ENCODE data around the gene ARRDC2. TPM values are rescaled to one million over a fixed set of nuclear protein-coding genes. Genes with fewer than 3 reads are reported as not detected.

Gene ARRDC2
- total and polyA plus RNA-seq, 9 of the 15 experiments (the other 6 are each of a cell fraction or from before 2014, with no cell fraction given): 1.9 to 27.4 (median 15.2) TPM

DNA sequence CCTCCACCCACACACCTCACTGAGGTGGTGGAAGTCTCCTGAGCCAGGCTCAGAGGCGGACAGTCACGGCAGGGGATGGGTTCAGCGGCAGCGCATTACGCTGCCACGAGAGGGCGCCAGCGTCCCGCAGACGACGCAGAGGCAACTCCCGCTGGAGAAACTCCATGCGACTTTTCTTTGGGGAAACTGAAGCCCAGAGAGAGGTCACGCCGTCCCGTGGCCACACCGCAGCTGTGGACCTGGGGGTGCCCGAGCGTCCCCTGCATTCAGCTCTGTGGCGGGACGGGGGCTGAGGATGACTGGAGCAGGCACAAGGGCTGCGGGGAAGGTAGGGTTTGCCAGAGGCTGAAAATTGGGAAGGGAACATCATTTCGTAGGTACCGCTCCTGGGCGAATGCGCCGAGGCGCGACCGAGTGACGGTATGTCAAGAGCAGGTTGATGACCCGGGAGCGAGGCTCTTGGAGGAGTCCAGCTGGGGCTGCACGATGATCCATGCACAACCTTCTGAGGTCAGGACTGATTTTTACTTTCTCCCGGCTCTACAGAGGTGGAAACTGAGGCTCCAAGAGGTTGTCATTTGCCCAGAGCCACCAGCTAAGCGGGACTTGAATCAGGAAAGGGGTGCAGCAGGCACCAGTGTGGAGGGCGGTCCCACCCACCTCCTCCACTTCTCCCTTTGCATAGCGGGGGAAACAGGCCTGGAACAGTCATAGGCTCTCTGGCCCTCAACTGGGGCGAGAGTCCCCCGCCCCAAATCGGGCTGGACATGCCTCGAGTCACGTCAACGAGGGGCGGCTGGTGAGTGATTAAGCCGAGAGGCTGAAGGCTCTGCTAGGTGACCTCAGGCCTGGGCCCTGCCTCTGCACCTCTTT lies 690 bp upstream of the ARRDC2 start:
- Histone ChIP-seq H2AFZ (ENCODE audit: low read depth, low read length) (peak overlapping the region; percentile 61), H3K79me2 (ENCODE audit: control insufficient read depth, insufficient read depth, low read length) (peaks cover 28% of the 10 kb centered on the region), H3K4me3 (peak overlapping the region; percentile 27), H3K27ac (ENCODE audit: extremely low read depth, low read depth, low read length) (peak overlapping the region; percentile 43), H3K27me3 (ENCODE audit: control insufficient read depth in 2 of 2, insufficient read depth in 2 of 2, low read length in 2 of 2) (no peaks in the 10 kb centered on the region), H4K20me1 (replicated peaks; ENCODE audit: control insufficient read depth, insufficient read depth, low read length) (no peaks in the 10 kb centered on the region; the same call in 1 of the 2 replicates), H3K4me2 (ENCODE audit: insufficient read depth, low read length) (peak overlapping the region; percentile 75), H3K4me1 (replicated peaks in 1 of 2; ENCODE audit: control insufficient read depth in 2 of 2, insufficient read depth in 2 of 2, low read length in 2 of 2) (peaks cover 10 to 38% of the 10 kb centered on the region in 2 experiments; a peak in 4 of 5 replicates), H3K9ac (ENCODE audit: insufficient read depth in 1 of 2, low read depth in 2 of 2, low read length in 2 of 2) (peak overlapping the region; percentile 35 to 86; a peak in 3 of 4 replicates), H3K9me1 (ENCODE audit: control insufficient read depth, insufficient read depth, low read length) (no peaks in the 10 kb centered on the region), H3K9me3 (replicated peaks; ENCODE audit: control insufficient read depth, insufficient read depth, low read depth, low read length) (no peaks in the 10 kb centered on the region), H3K36me3 (ENCODE audit: control insufficient read depth, insufficient read depth, low read length) (peaks cover 52% of the 10 kb centered on the region; the same call in 2 of the 3 replicates)
- intact Hi-C loops (cut with micrococcal nuclease): loop anchor here (1.0 to 10.0 kb wide), 3 partner anchors 51 to 158 kb away; no protein-coding TSS in a partner anchor
- CTCF ChIA-PET (ENCODE audit: low intra/inter-chr PET ratio): interaction anchor here (0.6 to 3.4 kb wide), 4 partner anchors 52 to 245 kb away, joined by 3 to 59 read pairs (median 9); partner anchors contain the start of gene PIK3R2
- ATAC-seq (peak; percentile 98), DNase-seq (ENCODE audit: extremely low read depth in 1 of 4, low spot score in 3 of 4) (peak; percentile 79 to 91 (median 84)), FAIRE-seq (peak; percentile 93)
- in situ Hi-C loops (cut with MboI): loop anchor here (10.0 kb wide), 1 partner anchor 158 kb away; no protein-coding TSS in a partner anchor
- POLR2A ChIA-PET: interaction anchor here (1.0 to 1.1 kb wide), 2 partner anchors 15 to 42 kb away, joined by 3 to 6 read pairs; no protein-coding TSS in a partner anchor
- WGBS (ENCODE audit: insufficient coverage, low coverage, missing lambda C conversion rate): 33% methylated on average over 41 of the region's 46 CpGs
- no TSS peak for BruUV-seq (replicated peaks)
- TF ChIP-seq, protein P1, sequence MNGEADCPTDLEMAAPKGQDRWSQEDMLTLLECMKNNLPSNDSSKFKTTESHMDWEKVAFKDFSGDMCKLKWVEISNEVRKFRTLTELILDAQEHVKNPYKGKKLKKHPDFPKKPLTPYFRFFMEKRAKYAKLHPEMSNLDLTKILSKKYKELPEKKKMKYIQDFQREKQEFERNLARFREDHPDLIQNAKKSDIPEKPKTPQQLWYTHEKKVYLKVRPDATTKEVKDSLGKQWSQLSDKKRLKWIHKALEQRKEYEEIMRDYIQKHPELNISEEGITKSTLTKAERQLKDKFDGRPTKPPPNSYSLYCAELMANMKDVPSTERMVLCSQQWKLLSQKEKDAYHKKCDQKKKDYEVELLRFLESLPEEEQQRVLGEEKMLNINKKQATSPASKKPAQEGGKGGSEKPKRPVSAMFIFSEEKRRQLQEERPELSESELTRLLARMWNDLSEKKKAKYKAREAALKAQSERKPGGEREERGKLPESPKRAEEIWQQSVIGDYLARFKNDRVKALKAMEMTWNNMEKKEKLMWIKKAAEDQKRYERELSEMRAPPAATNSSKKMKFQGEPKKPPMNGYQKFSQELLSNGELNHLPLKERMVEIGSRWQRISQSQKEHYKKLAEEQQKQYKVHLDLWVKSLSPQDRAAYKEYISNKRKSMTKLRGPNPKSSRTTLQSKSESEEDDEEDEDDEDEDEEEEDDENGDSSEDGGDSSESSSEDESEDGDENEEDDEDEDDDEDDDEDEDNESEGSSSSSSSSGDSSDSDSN (IDR thresholded peaks at IDR 0.05; ENCODE audit: borderline replicate concordance in 1 of 2, low read depth in 2 of 2, low read length in 2 of 2): peak in 1 of 2 experiments; percentile 78; a peak in 2 of 4 replicates
- TF ChIP-seq ZNF384 (IDR thresholded peaks at IDR 0.05; ENCODE audit: low read depth, low read length) (peak; percentile 45; the same call in 1 of the 2 replicates), CTBP1 (IDR thresholded peaks at IDR 0.05; ENCODE audit: borderline replicate concordance) (peak; percentile 83; the same call in 1 of the 2 replicates), MYC (IDR thresholded peaks at IDR 0.05; ENCODE audit: low read depth, low read length) (peak; percentile 74), MYC (CRISPR knock-in tag; IDR thresholded peaks at IDR 0.05; ENCODE audit: borderline replicate concordance, low read depth) (no peak), ZC3H11A (IDR thresholded peaks at IDR 0.05; ENCODE audit: low read depth, low read length) (peak; percentile 84; the same call in 1 of the 2 replicates), ZBTB7A (IDR thresholded peaks at IDR 0.05; ENCODE audit: borderline replicate concordance, control insufficient read depth, low read depth, low read length) (peak; percentile 30; the same call in 1 of the 2 replicates)
- TF ChIP-seq, protein P2, sequence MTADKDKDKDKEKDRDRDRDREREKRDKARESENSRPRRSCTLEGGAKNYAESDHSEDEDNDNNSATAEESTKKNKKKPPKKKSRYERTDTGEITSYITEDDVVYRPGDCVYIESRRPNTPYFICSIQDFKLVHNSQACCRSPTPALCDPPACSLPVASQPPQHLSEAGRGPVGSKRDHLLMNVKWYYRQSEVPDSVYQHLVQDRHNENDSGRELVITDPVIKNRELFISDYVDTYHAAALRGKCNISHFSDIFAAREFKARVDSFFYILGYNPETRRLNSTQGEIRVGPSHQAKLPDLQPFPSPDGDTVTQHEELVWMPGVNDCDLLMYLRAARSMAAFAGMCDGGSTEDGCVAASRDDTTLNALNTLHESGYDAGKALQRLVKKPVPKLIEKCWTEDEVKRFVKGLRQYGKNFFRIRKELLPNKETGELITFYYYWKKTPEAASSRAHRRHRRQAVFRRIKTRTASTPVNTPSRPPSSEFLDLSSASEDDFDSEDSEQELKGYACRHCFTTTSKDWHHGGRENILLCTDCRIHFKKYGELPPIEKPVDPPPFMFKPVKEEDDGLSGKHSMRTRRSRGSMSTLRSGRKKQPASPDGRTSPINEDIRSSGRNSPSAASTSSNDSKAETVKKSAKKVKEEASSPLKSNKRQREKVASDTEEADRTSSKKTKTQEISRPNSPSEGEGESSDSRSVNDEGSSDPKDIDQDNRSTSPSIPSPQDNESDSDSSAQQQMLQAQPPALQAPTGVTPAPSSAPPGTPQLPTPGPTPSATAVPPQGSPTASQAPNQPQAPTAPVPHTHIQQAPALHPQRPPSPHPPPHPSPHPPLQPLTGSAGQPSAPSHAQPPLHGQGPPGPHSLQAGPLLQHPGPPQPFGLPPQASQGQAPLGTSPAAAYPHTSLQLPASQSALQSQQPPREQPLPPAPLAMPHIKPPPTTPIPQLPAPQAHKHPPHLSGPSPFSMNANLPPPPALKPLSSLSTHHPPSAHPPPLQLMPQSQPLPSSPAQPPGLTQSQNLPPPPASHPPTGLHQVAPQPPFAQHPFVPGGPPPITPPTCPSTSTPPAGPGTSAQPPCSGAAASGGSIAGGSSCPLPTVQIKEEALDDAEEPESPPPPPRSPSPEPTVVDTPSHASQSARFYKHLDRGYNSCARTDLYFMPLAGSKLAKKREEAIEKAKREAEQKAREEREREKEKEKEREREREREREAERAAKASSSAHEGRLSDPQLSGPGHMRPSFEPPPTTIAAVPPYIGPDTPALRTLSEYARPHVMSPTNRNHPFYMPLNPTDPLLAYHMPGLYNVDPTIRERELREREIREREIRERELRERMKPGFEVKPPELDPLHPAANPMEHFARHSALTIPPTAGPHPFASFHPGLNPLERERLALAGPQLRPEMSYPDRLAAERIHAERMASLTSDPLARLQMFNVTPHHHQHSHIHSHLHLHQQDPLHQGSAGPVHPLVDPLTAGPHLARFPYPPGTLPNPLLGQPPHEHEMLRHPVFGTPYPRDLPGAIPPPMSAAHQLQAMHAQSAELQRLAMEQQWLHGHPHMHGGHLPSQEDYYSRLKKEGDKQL (CRISPR knock-in tag; IDR thresholded peaks at IDR 0.05; ENCODE audit: borderline replicate concordance): no peak
